Activated T-cell treated with anti-CD3 and anti-CD28 coated beads, Interleukin-2, amount 50 U/mL, for 72 hours (primary cell): Measurements from ENCODE around the gene MRGPRF. TPM values are rescaled to one million over a fixed set of nuclear protein-coding genes. Genes with fewer than 3 reads are reported as not detected.

Experiments used
- ATAC-seq, 2 donors: fragments of 150-1000 bp; cut with Tn5 transposase; replicated peaks in 1 of 2; 2 replicates each; pipeline ENCODE4 v1.10.0; 2021; ENCODE audit warnings: moderate library complexity in 2 of 2, mild to moderate bottlenecking in 1 of 2
- DNase-seq, 2 donors: peaks; one replicate each; pipeline ENCODE4 v3.0.0; 2021 to 2022; ENCODE audit warnings: mixed read lengths in 1 of 2
- H3K27ac Mint-ChIP-seq: one replicate; pipeline ENCODE4 v1.8.0; 2022; ENCODE audit warnings: mild to moderate bottlenecking, moderate library complexity, mixed read lengths
- H3K27me3 Mint-ChIP-seq: one replicate; pipeline ENCODE4 v1.8.0; 2022; ENCODE audit warnings: low read depth, mixed read lengths
- H3K36me3 Mint-ChIP-seq, 2 donors: one replicate each; pipeline ENCODE4 v1.8.0; 2022; ENCODE audit warnings: mixed read lengths in 2 of 2, mild to moderate bottlenecking in 1 of 2; ENCODE audit not compliant: insufficient read depth in 2 of 2
- H3K4me1 Mint-ChIP-seq: one replicate; pipeline ENCODE4 v1.8.0; 2022; ENCODE audit warnings: low read depth, mixed read lengths
- H3K4me3 Mint-ChIP-seq, 2 donors: one replicate each; pipeline ENCODE4 v1.8.0; 2022; ENCODE audit warnings: mild to moderate bottlenecking in 2 of 2, mixed read lengths in 2 of 2, moderate library complexity in 2 of 2
- H3K9me3 Mint-ChIP-seq, 2 donors: one replicate each; pipeline ENCODE4 v1.8.0; 2022; ENCODE audit warnings: mixed read lengths in 2 of 2
- total RNA-seq, 2 donors: library from RNA; stranded (reverse); gene quantifications; one replicate each; pipeline ENCODE4 v1.2.3, GENCODE V29; 2022

MRGPRF gene
- total RNA-seq, 2 donors from 2014 or later: not detected

GRCh38 chr11:69008737-69009440, 4.2 kb downstream of the MRGPRF start:
- Mint-ChIP-seq H3K27me3 (peaks cover 19% of the 10 kb centered on the region), H3K27ac (no peak overlapping the region), H3K4me1 (no peaks in the 10 kb centered on the region), H3K36me3 (no peaks in the 10 kb centered on the region), H3K4me3 (no peak overlapping the region), H3K9me3 (no peaks in the 10 kb centered on the region)
- no peak for ATAC-seq
- DNase-seq: no peak

GRCh38 chr11:69007975-69008381, 5.1 kb downstream of the MRGPRF start:
- no peak for ATAC-seq
- H3K27ac Mint-ChIP-seq: no peak overlapping the region
- H3K4me1 Mint-ChIP-seq: no peaks in the 10 kb centered on the region
- H3K9me3 Mint-ChIP-seq: no peaks in the 10 kb centered on the region
- H3K27me3 Mint-ChIP-seq: peaks cover 19% of the 10 kb centered on the region
- H3K4me3 Mint-ChIP-seq: no peak overlapping the region
- DNase-seq: no peak
- H3K36me3 Mint-ChIP-seq: no peaks in the 10 kb centered on the region

- Mint-ChIP-seq H3K36me3 (no peaks in the 10 kb centered on the region), H3K4me1 (no peaks in the 10 kb centered on the region), H3K4me3 (no peak overlapping the region), H3K27ac (no peak overlapping the region), H3K27me3 (peaks cover 11% of the 10 kb centered on the region), H3K9me3 (no peaks in the 10 kb centered on the region)
- ATAC-seq (no peak), DNase-seq (no peak)
Observed at GRCh38 chr11:69006816-69007215, 6.2 kb downstream of the MRGPRF start.

- no peaks in the 10 kb centered on the region for H3K36me3 Mint-ChIP-seq
- peaks cover 5% of the 10 kb centered on the region for H3K27me3 Mint-ChIP-seq
- no peak overlapping the region for H3K27ac Mint-ChIP-seq
- no peaks in the 10 kb centered on the region for H3K9me3 Mint-ChIP-seq
- DNase-seq (no peak), ATAC-seq (no peak)
- no peaks in the 10 kb centered on the region for H3K4me1 Mint-ChIP-seq
- H3K4me3 Mint-ChIP-seq: no peak overlapping the region
Observed at GRCh38 chr11:69005631-69006368, 7.2 kb downstream of the MRGPRF start.

- Mint-ChIP-seq H3K4me3 (no peak overlapping the region), H3K9me3 (no peaks in the 10 kb centered on the region), H3K27me3 (peaks cover 5% of the 10 kb centered on the region), H3K4me1 (no peaks in the 10 kb centered on the region), H3K27ac (no peak overlapping the region), H3K36me3 (no peaks in the 10 kb centered on the region)
- ATAC-seq: no peak
- DNase-seq: no peak
Observed at GRCh38 chr11:69005183-69005630, 7.8 kb downstream of the MRGPRF start.

GRCh38 chr11:69004411-69005182, 8.4 kb downstream of the MRGPRF start:
- no peak overlapping the region for H3K27ac Mint-ChIP-seq
- no peak for DNase-seq
- no peaks in the 10 kb centered on the region for H3K9me3 Mint-ChIP-seq
- no peaks in the 10 kb centered on the region for H3K4me1 Mint-ChIP-seq
- peaks cover 5% of the 10 kb centered on the region for H3K27me3 Mint-ChIP-seq
- no peak for ATAC-seq
- H3K36me3 Mint-ChIP-seq: no peaks in the 10 kb centered on the region
- no peak overlapping the region for H3K4me3 Mint-ChIP-seq

GRCh38 chr11:69003866-69004367, 9.1 kb downstream of the MRGPRF start:
- no peaks in the 10 kb centered on the region for H3K4me1 Mint-ChIP-seq
- peaks cover 5% of the 10 kb centered on the region for H3K27me3 Mint-ChIP-seq
- H3K9me3 Mint-ChIP-seq: no peaks in the 10 kb centered on the region
- H3K27ac Mint-ChIP-seq: no peak overlapping the region
- ATAC-seq: no peak
- DNase-seq: no peak
- no peak overlapping the region for H3K4me3 Mint-ChIP-seq
- H3K36me3 Mint-ChIP-seq: no peaks in the 10 kb centered on the region

- no peaks in the 10 kb centered on the region for H3K9me3 Mint-ChIP-seq
- H3K4me1 Mint-ChIP-seq: no peaks in the 10 kb centered on the region
- H3K27me3 Mint-ChIP-seq: peaks cover 5% of the 10 kb centered on the region
- no peak for DNase-seq
- no peak overlapping the region for H3K27ac Mint-ChIP-seq
- no peak overlapping the region for H3K4me3 Mint-ChIP-seq
- H3K36me3 Mint-ChIP-seq: no peaks in the 10 kb centered on the region
- ATAC-seq: no peak
Observed at GRCh38 chr11:69003301-69003865, 9.7 kb downstream of the MRGPRF start.

- Mint-ChIP-seq H3K9me3 (no peaks in the 10 kb centered on the region), H3K36me3 (no peaks in the 10 kb centered on the region), H3K4me1 (no peaks in the 10 kb centered on the region), H3K4me3 (no peak overlapping the region), H3K27me3 (peaks cover 5% of the 10 kb centered on the region), H3K27ac (no peak overlapping the region)
- DNase-seq (no peak), ATAC-seq (no peak)
Observed at GRCh38 chr11:69002570-69003231, 10.3 kb downstream of the MRGPRF start.

GRCh38 chr11:69002110-69002569, 10.9 kb downstream of the MRGPRF start:
- H3K9me3 Mint-ChIP-seq: no peaks in the 10 kb centered on the region
- DNase-seq: no peak
- peaks cover 5% of the 10 kb centered on the region for H3K27me3 Mint-ChIP-seq
- H3K4me3 Mint-ChIP-seq: no peak overlapping the region
- H3K27ac Mint-ChIP-seq: no peak overlapping the region
- ATAC-seq: no peak
- no peaks in the 10 kb centered on the region for H3K4me1 Mint-ChIP-seq
- no peaks in the 10 kb centered on the region for H3K36me3 Mint-ChIP-seq

GRCh38 chr11:69001243-69002081, 11.6 kb downstream of the MRGPRF start:
- Mint-ChIP-seq H3K4me1 (no peaks in the 10 kb centered on the region), H3K27me3 (peaks cover 5% of the 10 kb centered on the region), H3K9me3 (no peaks in the 10 kb centered on the region), H3K4me3 (no peak overlapping the region), H3K27ac (no peak overlapping the region), H3K36me3 (no peaks in the 10 kb centered on the region)
- DNase-seq (no peak), ATAC-seq (no peak)

- Mint-ChIP-seq H3K9me3 (no peaks in the 10 kb centered on the region), H3K4me3 (no peak overlapping the region), H3K27ac (no peak overlapping the region)
Observed at GRCh38 chr11:69000831-69001242, 12.2 kb downstream of the MRGPRF start.

More at GRCh38 chr11:69000831-69001242, 12.2 kb downstream of the MRGPRF start:
- H3K27me3 Mint-ChIP-seq: peaks cover 5% of the 10 kb centered on the region
- DNase-seq: no peak
- no peaks in the 10 kb centered on the region for H3K4me1 Mint-ChIP-seq
- ATAC-seq: no peak
- no peaks in the 10 kb centered on the region for H3K36me3 Mint-ChIP-seq
